ES-I3 (cell line): ENCODE measurements around the gene ITGA11.

Experiments used
- H3K36me3 ChIP-seq: 2 replicates; pipeline ENCODE4 v1.6.1; 2013; ENCODE audit warnings: mild to moderate bottlenecking, low read length, control low read depth, moderate library complexity; ENCODE audit not compliant: insufficient read depth
- H3K4me1 ChIP-seq: 2 replicates; pipeline ENCODE4 v1.6.1; 2013; ENCODE audit warnings: mild to moderate bottlenecking, control low read depth, low read length; ENCODE audit not compliant: insufficient read depth
- H3K9ac ChIP-seq: 2 replicates; pipeline ENCODE4 v1.6.1; 2013; ENCODE audit warnings: low read depth, mild to moderate bottlenecking, low read length, moderate library complexity
- H3K9me3 ChIP-seq: 2 replicates; pipeline ENCODE4 v1.6.1; 2013; ENCODE audit warnings: mild to moderate bottlenecking, low read length, moderate library complexity; ENCODE audit not compliant: control insufficient read depth, insufficient read depth

Gene ITGA11

DNA sequence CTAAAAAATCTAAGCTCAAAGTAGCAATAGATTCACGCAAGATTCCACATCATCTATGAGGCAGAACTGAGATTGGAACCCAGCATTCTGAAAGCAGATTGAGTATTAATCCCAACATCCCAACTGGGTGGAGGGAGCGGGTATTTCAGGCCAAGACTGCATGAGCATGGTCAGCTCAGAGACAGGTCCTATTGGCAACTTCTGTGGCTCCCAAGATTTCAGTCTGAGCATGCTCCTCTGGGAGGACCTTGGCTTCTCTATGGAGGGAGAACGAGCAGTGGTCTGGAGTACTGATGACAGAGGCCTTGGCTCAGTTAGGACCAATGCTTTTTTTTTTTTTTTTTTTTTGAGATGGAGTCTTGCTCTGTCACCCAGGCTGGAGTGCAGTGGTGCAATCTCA is 4.0 kb upstream of the ITGA11 start:
- H3K4me1 ChIP-seq = 0 out of 2 replicates have a peak, but pooled peaks cover 4% of the 10 kb centered on the region
- H3K9me3 ChIP-seq = no peaks in the 10 kb centered on the region
- no peak overlapping the region for H3K9ac ChIP-seq
- no peaks in the 10 kb centered on the region for H3K36me3 ChIP-seq

DNA sequence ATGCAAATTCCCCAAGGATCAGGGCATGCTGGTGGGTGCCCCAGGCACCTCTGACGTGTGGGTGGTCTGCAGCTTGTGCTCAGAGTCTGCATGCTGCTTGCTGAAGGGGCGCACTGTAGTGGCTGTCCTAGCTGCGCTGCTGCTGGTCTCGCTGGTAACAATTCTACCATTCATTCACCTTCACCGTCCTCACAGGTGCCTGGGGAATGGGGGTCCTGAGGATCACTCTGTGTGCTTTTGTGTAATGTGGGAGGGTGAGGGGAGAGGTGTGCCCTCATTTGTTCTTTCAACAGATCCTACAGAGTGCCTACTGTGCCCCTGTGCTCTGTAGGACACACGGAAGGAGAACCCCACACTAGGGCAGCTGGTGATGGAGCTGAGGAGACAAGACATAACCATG is 2.1 kb upstream of the ITGA11 start:
- Histone ChIP-seq H3K9ac (no peak overlapping the region), H3K4me1 (0 out of 2 replicates have a peak, but pooled peaks cover 4% of the 10 kb centered on the region), H3K36me3 (no peaks in the 10 kb centered on the region), H3K9me3 (no peaks in the 10 kb centered on the region)

DNA sequence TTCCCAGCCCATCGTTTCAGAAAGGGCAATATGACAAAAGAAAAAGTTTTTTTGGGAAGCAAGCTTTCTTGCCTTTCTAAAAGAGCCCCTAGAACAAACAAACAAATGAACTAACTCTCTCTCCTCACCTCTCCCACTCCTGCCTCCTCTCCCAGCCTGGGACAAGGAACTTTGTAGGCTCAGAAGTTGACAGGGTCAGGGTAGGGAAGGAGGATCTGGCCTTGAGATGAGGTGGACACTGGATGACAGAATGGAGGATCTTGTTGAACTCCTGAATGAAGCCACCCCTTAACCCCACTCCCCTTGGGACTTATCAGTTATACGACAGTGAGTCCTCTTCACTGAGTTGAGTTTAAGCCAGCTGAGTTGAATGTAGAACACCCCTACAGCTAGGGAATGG is 1.6 kb upstream of the ITGA11 start:
- no peaks in the 10 kb centered on the region for H3K9me3 ChIP-seq
- no peaks in the 10 kb centered on the region for H3K36me3 ChIP-seq
- H3K4me1 ChIP-seq = 0 out of 2 replicates have a peak, but pooled peaks cover 4% of the 10 kb centered on the region
- no peak overlapping the region for H3K9ac ChIP-seq

DNA sequence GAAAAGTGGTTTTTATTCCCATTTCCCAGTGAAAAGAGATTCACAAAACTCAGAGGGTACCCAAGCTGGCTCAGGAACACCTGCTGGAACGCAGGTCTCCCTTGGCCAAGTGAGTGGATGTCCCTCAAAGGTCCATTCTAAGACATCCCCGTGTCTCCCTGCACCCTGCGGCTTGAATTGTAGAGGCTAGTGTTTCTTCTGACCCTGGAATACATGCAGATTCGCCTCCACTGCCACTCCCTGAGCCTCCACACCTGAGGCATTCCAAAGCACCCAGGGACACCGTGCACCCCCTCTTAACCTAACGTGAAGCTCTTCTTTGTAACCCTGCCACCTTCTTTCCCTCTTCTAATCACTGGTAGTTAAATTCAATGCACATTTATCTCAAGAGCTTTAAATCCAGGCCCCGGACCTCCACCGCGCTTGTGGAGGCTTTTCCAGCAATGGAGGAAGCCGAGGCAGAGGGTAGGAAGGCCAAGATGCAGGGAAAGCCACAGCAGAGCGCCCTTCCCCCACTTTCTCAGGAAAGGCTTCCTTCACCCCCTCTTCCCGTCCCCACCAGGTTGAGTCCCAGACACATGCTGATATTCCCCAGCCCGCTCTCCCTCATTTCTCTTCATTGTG is 590 bp upstream of the ITGA11 start:
- Histone ChIP-seq H3K9me3 (no peaks in the 10 kb centered on the region), H3K9ac (peak overlapping the region; percentile 57; the same call in 1 of the 2 replicates), H3K4me1 (0 out of 2 replicates have a peak, but pooled peaks cover 4% of the 10 kb centered on the region), H3K36me3 (no peaks in the 10 kb centered on the region)

DNA sequence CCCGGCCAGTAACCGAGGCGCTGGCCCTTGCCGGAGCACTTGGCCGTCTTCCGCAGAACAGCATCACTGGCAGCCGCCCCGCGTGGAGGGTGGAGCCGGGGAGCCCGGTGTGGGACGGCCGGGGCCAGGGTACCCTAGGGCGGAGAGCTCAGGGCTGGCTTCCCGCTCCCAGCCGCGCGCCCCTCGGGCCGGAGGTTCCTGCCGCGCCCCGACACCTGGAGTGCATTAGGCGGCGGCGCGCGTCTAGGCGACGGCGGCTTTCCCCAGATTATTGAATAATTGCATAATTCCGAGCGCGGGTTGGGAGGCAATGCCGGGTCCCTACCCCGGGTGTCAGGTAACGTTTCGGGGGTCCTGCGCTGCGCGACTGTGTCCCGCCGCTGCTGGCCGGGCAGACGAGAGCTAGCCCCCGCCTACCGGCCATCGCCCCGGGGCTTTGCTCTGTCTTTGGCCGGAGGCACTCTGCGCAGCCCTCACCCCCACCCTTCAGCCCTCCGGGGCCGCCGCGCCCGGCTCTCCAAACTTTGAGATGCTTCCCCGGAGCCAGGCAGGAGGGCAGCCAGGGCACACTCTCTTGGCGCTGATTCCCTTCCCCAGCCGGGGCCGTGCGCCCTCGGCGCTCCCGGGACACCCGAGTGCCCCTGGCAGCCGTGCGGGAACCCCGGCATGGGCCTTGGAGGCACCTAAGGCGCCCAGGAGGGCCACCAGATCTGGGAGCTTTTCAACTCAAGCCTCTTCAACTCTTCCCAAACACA is 749 bp downstream of the ITGA11 start:
- peak overlapping the region; percentile 57; the same call in 1 of the 2 replicates for H3K9ac ChIP-seq
- H3K9me3 ChIP-seq = no peaks in the 10 kb centered on the region
- 0 out of 2 replicates have a peak, but pooled peaks cover 4% of the 10 kb centered on the region for H3K4me1 ChIP-seq
- no peaks in the 10 kb centered on the region for H3K36me3 ChIP-seq

DNA sequence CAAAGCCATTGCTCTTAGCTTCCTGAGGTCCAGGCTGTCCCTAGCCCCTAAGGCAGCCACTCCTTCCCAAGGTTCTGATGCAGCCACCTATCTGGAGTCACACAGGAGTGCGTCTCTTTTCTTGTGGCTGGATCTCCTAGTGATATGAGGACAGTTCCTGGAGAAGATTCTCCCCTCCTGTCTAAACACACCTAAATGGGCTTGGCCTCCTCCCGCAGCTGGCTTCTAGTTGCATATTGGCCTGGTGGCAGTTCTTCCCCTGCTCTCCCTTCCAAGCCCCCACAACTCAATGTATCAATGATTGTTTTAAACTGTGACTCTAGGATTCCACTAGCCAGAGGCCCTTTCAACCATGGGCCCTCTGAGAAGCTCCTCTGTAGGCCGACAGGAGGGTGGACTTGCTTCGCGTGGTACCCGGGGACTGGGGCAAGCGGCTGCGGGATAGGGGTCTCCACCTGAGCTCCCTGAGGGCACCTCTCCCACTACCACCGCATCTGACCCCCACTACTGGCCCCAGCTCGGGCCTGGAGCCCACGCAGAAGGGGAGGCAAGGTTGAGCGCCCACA is 1.4 kb downstream of the ITGA11 start:
- Histone ChIP-seq H3K9ac (peak overlapping the region; percentile 57; the same call in 1 of the 2 replicates), H3K9me3 (no peaks in the 10 kb centered on the region), H3K4me1 (0 out of 2 replicates have a peak, but pooled peaks cover 4% of the 10 kb centered on the region), H3K36me3 (no peaks in the 10 kb centered on the region)

DNA sequence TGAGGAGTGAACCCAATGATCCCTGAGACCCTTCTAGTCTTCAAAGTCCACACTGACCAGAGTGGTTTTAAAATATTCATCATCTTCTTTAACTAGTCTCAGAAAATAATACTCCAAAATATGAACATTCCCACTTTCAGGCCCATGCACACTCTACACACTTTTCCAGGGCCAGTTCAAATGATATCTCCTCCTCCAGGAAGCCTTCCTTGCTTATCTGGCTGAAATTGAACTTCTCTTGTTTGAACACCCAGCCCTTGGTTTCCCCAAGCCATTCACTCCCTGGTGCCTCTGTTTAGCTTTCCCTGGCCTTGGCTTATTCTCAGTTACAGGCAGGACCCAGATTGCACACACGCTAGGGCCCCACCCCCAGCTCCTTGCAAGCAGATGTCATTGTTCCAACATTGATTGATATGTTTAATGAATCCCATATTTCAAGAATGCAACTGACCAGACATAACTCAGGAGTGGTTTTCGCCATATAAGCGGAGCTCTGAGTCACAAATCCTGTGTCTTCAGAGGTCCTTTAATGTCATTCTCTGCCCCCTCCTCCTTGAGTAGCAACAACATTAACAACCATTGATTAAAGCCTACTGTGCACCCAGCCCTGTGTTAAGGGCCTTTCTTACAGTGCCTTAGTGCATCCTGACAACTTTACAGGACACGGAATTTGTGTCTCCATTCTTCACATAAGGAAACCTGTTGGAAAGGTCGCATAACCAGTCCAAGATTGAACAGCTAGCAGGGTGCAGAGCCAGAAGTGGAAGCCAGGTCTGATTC is 2.1 kb downstream of the ITGA11 start:
- H3K9ac ChIP-seq = no peak overlapping the region
- H3K4me1 ChIP-seq = 0 out of 2 replicates have a peak, but pooled peaks cover 4% of the 10 kb centered on the region
- H3K9me3 ChIP-seq = no peaks in the 10 kb centered on the region
- H3K36me3 ChIP-seq = no peaks in the 10 kb centered on the region

DNA sequence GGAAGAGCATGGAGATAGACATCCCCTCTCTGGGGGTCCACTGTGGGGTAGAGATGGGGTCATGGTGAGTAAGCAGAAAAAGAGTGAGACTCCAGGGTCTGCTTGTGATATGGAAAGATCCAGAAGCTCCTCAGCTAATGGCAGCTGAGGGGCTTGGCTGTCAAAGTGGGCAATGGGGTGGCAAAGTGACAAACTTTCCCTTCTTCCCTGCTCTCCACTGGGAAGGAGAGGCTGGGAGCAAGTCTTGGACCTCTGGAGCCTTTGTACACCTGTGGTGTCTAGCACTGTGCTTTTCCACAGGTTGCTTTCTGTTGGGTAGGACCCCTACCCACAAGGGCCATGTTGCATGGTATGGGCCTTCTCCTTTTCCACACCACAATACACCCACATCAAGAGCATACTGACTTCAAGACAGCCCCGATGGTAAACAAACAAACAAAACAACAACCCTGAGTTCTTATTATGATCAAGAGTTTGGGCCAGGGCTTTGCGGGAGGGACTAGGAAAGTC is 3.5 kb downstream of the ITGA11 start:
- Histone ChIP-seq H3K9me3 (no peaks in the 10 kb centered on the region), H3K9ac (no peak overlapping the region), H3K4me1 (0 out of 2 replicates have a peak, but pooled peaks cover 4% of the 10 kb centered on the region), H3K36me3 (no peaks in the 10 kb centered on the region)

DNA sequence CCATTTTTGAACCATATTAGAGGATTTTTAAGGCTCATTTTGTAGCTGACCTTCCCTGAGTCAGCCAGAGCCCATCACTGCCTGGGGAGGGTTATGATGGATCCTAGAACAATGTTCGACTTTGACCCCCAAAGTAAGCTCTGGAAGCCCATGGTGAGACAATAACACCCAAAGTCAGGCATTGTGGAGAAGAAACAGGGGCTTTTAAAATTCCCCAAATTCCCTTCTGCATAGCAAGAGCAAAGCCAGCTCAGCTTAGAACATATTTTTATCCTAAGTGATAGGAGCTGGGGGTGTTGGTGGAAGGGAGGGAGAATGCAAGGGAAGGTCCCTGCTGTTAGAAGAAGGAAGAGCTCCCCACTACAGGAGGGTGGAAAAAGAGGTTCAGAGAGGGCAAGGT is 4.0 kb downstream of the ITGA11 start:
- H3K4me1 ChIP-seq = 0 out of 2 replicates have a peak, but pooled peaks cover 4% of the 10 kb centered on the region
- no peaks in the 10 kb centered on the region for H3K9me3 ChIP-seq
- H3K36me3 ChIP-seq = no peaks in the 10 kb centered on the region
- no peak overlapping the region for H3K9ac ChIP-seq

DNA sequence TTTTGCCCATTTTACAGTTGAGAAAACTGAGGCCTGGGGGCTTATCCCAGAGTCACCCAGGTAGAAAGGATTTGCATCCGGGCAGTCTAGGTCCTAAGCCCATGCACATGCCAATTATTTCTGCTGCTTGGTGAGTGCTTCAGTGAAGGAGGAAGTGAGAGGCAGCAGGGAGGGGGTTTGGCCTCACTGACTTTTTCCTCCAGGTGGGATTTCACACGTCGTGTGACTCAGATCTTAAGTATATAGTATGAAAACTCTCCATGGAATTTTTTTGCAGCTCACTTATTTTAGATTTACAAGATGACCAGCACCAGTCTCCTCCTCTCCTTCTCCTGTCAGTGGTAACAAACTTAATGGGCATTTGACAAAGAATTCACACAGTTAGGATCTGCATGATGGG is 4.6 kb downstream of the ITGA11 start:
- no peak overlapping the region for H3K9ac ChIP-seq
- H3K4me1 ChIP-seq = 0 out of 2 replicates have a peak, but pooled peaks cover 1% of the 10 kb centered on the region
- no peaks in the 10 kb centered on the region for H3K9me3 ChIP-seq
- no peaks in the 10 kb centered on the region for H3K36me3 ChIP-seq

DNA sequence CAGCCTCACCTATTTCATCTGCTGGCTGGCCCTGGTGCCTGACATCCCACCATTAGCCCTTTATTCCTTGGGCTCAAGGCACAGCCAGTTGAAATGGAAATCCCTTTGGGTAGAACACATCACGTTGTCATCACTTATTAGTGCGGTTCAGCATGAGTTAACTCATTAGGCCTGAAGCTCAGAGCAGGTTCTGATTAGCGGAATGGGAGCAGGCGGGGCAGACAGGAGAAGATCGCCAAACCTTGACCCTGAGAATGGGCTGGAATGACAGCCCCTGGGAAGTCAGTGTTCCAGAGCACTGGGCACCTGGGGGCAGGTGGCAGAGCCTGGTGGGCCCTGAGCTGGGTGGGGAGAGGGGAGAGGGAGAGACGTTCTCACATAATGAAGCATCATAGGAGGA is 5.8 kb downstream of the ITGA11 start:
- Histone ChIP-seq H3K9me3 (no peaks in the 10 kb centered on the region), H3K36me3 (no peaks in the 10 kb centered on the region)

DNA sequence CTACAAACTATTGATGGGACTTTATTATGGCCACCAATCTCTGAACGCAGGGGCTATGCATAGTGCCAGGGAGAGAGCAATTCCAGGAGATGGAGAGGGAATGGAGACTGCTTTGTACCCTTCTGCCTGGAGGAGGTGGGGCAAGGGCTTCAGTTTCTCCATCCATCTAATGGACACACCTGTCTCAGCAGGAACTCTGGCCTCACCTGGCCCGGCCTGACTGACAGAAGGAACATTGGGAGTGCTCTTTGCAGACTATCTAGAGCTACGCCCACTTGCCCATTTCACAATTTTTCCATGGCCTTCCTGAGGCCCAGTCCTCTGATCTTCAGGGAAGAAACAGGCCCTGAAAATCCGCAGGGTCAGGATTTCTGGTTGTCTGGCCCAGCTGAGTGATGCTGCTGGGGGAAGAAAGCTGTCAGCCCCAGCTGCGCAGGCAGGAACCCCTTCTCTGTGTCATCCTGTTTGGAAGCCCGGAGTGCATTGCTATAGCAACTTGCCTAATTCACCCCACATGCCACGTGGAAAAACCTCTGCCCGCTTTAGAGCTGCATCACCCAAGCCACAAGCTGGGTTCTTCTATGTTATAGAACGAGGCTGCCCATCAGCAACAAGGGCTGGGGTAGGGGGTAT is 6.4 kb downstream of the ITGA11 start:
- Histone ChIP-seq H3K36me3 (no peaks in the 10 kb centered on the region), H3K4me1 (peaks cover 17% of the 10 kb centered on the region; the same call in 1 of the 2 replicates), H3K9ac (no peak overlapping the region), H3K9me3 (no peaks in the 10 kb centered on the region)

More for the DNA sequence above, 5.8 kb downstream of the ITGA11 start:
- H3K4me1 ChIP-seq = peaks cover 11% of the 10 kb centered on the region; the same call in 1 of the 2 replicates
- no peak overlapping the region for H3K9ac ChIP-seq

DNA sequence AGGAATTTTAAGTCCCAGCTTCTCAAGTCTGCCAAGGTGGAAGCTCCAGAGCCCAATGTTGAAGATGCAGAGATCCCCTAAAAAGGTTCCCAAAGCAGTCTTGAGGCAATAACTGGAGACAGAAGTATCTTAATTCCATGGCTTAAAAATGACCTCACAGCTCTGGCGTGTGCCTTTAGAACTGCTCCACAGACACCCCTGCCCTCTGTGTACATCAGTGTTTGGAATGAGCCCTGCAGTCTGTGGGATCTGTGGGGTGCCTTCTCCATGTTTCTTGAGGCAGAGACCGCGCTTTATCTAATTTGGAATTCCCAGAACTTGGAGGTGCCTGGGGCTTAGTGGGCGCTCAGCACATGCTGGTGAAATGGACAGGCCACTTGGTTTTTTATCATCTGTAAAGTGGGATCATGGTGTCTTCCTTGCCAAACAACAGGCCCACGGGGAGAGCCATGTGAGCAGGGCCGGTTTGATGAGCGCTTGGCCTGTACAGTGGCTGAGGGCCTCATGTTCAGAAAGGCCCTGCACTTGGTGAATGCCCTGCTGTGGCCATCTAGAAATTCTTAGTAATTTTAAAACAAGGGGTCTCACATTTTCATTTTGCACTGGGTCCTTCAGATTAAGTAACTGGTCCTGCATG is 7.1 kb downstream of the ITGA11 start:
- Histone ChIP-seq H3K9ac (no peak overlapping the region), H3K36me3 (no peaks in the 10 kb centered on the region), H3K9me3 (no peaks in the 10 kb centered on the region), H3K4me1 (peaks cover 24% of the 10 kb centered on the region)
